CD4-positive, alpha-beta T cell treated with Interleukin-4 for 4 hours (primary cell): ENCODE measurements around the gene TP73.

Source experiments
- DNase-seq: peaks from one replicate; pipeline ENCODE4 v3.0.0-alpha.2; 2020

Gene TP73

GRCh38 chr1:3636080-3636479 lies 16.2 kb upstream of the TP73 start:
- DNase-seq = no peak

- no peak for DNase-seq
Measured at GRCh38 chr1:3636531-3636930, 15.8 kb upstream of the TP73 start.

- DNase-seq = no peak
Measured at GRCh38 chr1:3638027-3638426, 14.3 kb upstream of the TP73 start.

GRCh38 chr1:3638676-3639075 lies 13.6 kb upstream of the TP73 start:
- no peak for DNase-seq

GRCh38 chr1:3639397-3639911 lies 12.9 kb upstream of the TP73 start:
- DNase-seq = no peak

GRCh38 chr1:3640121-3640837 lies 12.0 kb upstream of the TP73 start:
- DNase-seq = no peak

GRCh38 chr1:3641046-3641760 lies 11.1 kb upstream of the TP73 start:
- DNase-seq = no peak

- DNase-seq = no peak
Measured at GRCh38 chr1:3641816-3642215, 10.5 kb upstream of the TP73 start.

GRCh38 chr1:3642919-3643675 lies 9.2 kb upstream of the TP73 start:
- no peak for DNase-seq

GRCh38 chr1:3644273-3644672 lies 8.0 kb upstream of the TP73 start:
- no peak for DNase-seq

- DNase-seq = no peak
Measured at GRCh38 chr1:3645247-3645646, 7.1 kb upstream of the TP73 start.

- no peak for DNase-seq
Measured at GRCh38 chr1:3645666-3646355, 6.5 kb upstream of the TP73 start.

- no peak for DNase-seq
Measured at GRCh38 chr1:3646596-3646995, 5.7 kb upstream of the TP73 start.

- peak; percentile 90 for DNase-seq
Measured at GRCh38 chr1:3649342-3650247, 2.7 kb upstream of the TP73 start, which contains the start of gene WRAP73. TSS of gene WRAP73 (minus strand) at chr1:3650103. CDS start at chr1:3649999, 104 bp downstream.

GRCh38 chr1:3650248-3651025 lies 1.9 kb upstream of the TP73 start:
- no peak for DNase-seq

- DNase-seq = no peak
Measured at GRCh38 chr1:3651026-3651929, 1.0 kb upstream of the TP73 start.

- no peak for DNase-seq
Measured at GRCh38 chr1:3652548-3653285, 401 bp downstream of the TP73 start.

GRCh38 chr1:3653286-3653618 lies 936 bp downstream of the TP73 start:
- DNase-seq = no peak
